HepG2 (cell line): ENCODE results near the gene POU5F1. TPM values are rescaled to one million over a fixed set of nuclear protein-coding genes. Genes with fewer than 3 reads are reported as not detected.
A peak's percentile ranks its signal among the peaks of the same experiment; 100 is the strongest.

Experiments used
- BHLHE40 ChIP-seq: IDR thresholded peaks from 2 replicates; pipeline ENCODE4 v1.6.1; 2011; ENCODE audit warnings: low read length, improper control_type of control experiment
- GABPA ChIP-seq, 2 experiments: IDR thresholded peaks; 2 replicates each; pipeline ENCODE4 v1.6.1; 2011 to 2016; ENCODE audit warnings: low read depth in 2 of 2, low read length in 1 of 2, missing biosample characterization in 1 of 2, missing genetic modification characterization in 1 of 2
- GMEB1 ChIP-seq: sonication (generic); formaldehyde crosslinking; IDR thresholded peaks from 2 replicates; pipeline ENCODE4 v1.5.1; 2020; ENCODE audit warnings: missing genetic modification reagents, mild to moderate bottlenecking, borderline replicate concordance
- HDAC1 ChIP-seq: sonication (generic); formaldehyde crosslinking; IDR thresholded peaks from 2 replicates; pipeline ENCODE4 v1.5.1; 2020; ENCODE audit warnings: mild to moderate bottlenecking, missing genetic modification reagents
- MAFF ChIP-seq: IDR thresholded peaks from 2 replicates; pipeline ENCODE4 v1.6.1; 2011; ENCODE audit warnings: low read depth, low read length, improper control_type of control experiment
- NR3C1 ChIP-seq: sonication (generic); formaldehyde crosslinking; IDR thresholded peaks from 2 replicates; pipeline ENCODE4 v1.4.0; 2020; ENCODE audit warnings: missing genetic modification reagents
- PITX1 ChIP-seq: sonication (generic); formaldehyde crosslinking; IDR thresholded peaks from 2 replicates; pipeline ENCODE4 v1.5.1; 2020; ENCODE audit warnings: mild to moderate bottlenecking, missing genetic modification reagents
- RARA ChIP-seq: IDR thresholded peaks from 2 replicates; pipeline ENCODE4 v1.6.1; 2016; ENCODE audit warnings: missing genetic modification reagents, missing compliant biosample characterization
- RELA ChIP-seq: sonication (generic); formaldehyde crosslinking; IDR thresholded peaks from 2 replicates; pipeline ENCODE4 v1.4.0; 2020; ENCODE audit warnings: missing genetic modification reagents
- RERE ChIP-seq: IDR thresholded peaks from 2 replicates; pipeline ENCODE4 v1.6.1; 2016; ENCODE audit warnings: low read depth, missing genetic modification reagents, missing compliant biosample characterization
- USF2 ChIP-seq, 2 experiments: sonication (generic) in 1 of 2; formaldehyde crosslinking in 1 of 2; IDR thresholded peaks; 2 replicates each; pipeline versions ENCODE4 v1.5.1 to v1.6.1; 2011 to 2020; ENCODE audit warnings: borderline replicate concordance in 1 of 2, low read depth in 1 of 2, low read length in 1 of 2, mild to moderate bottlenecking in 1 of 2, missing genetic modification reagents in 1 of 2, moderate library complexity in 1 of 2
- ZBTB20 ChIP-seq: sonication (generic); formaldehyde crosslinking; IDR thresholded peaks from 2 replicates; pipeline ENCODE4 v1.8.1; 2023; ENCODE audit warnings: missing genetic modification reagents, low read depth, mild to moderate bottlenecking, borderline replicate concordance
- ZBTB42 ChIP-seq: sonication (generic); formaldehyde crosslinking; IDR thresholded peaks from 2 replicates; pipeline ENCODE4 v1.5.0; 2020; ENCODE audit warnings: mild to moderate bottlenecking, missing genetic modification reagents
- ZBTB44 ChIP-seq: sonication (generic); formaldehyde crosslinking; IDR thresholded peaks from 2 replicates; pipeline ENCODE4 v1.4.0; 2020; ENCODE audit warnings: missing genetic modification reagents
- polyA plus RNA-seq, 8 experiments: library from polyadenylated mRNA; depleted of rRNA in 3 of 8; stranded (reverse) in 7 of 8; unstranded in 1 of 8; fragments of >200 nt; fragmentation: Illumina TruSeq in 4 of 8; extraction: Trizol in 4 of 8; gene quantifications; 2 replicates each; pipeline versions ENCODE4 v1.2.1 to v1.2.3, GENCODE V29; 2011 to 2016; ENCODE audit warnings: low read depth in 4 of 8, missing spikeins in 1 of 8, mixed read lengths in 1 of 8; ENCODE audit not compliant: insufficient read depth in 1 of 8
- total RNA-seq, 5 experiments: library from RNA; depleted of rRNA; stranded (reverse); fragments of >200 nt; fragmentation: Illumina TruSeq; extraction: Trizol; gene quantifications; 2 replicates each; pipeline ENCODE4 v1.2.3, GENCODE V29; 2016; ENCODE audit warnings: low read depth in 1 of 5

POU5F1 gene
- total and polyA plus RNA-seq, 2 of the 13 experiments (the other 11 are each of a cell fraction or from before 2014, with no cell fraction given) = 2.5 to 7.2 TPM

GRCh38 chr6:31203345-31203979 lies 33.0 kb upstream of the POU5F1 start (continued):
- peak; percentile 78; the same call in 1 of the 2 replicates for TF ChIP-seq RERE
- TF ChIP-seq PITX1 = peak; percentile 58
- peak; percentile 67 for TF ChIP-seq BHLHE40
- TF ChIP-seq ZBTB44 (CRISPR knock-in tag) = no peak
- TF ChIP-seq MAFF = no peak
- peak; percentile 24; the same call in 1 of the 2 replicates for TF ChIP-seq HDAC1 (CRISPR knock-in tag)
- peak; percentile 62; the same call in 1 of the 2 replicates for TF ChIP-seq ZBTB20 (CRISPR knock-in tag)
- no peak for TF ChIP-seq GMEB1
- TF ChIP-seq RARA = peak; percentile 62
- TF ChIP-seq GABPA (IDR thresholded peaks at IDR 0.05; ENCODE audit: low read depth, low read length) = no peak
- peak; percentile 32; the same call in 1 of the 2 replicates for TF ChIP-seq GABPA (CRISPR knock-in tag; IDR thresholded peaks at IDR 0.05; ENCODE audit: low read depth)
- TF ChIP-seq RELA (CRISPR knock-in tag) = no peak
- no peak for TF ChIP-seq USF2 (IDR thresholded peaks at IDR 0.05; ENCODE audit: low read depth, low read length)
- no peak for TF ChIP-seq USF2 (CRISPR knock-in tag; IDR thresholded peaks at IDR 0.05; ENCODE audit: borderline replicate concordance)
- TF ChIP-seq NR3C1 (CRISPR knock-in tag) = no peak
- TF ChIP-seq ZBTB42 (CRISPR knock-in tag) = no peak
